GM19193 (cell line): ENCODE results near the gene RLF.
A peak's percentile ranks its signal among the peaks of the same experiment; 100 is the strongest.

Experiments used
- POLR2A ChIP-seq: IDR thresholded peaks from 4 replicates; pipeline ENCODE4 v1.6.1; 2011; ENCODE audit not compliant: insufficient read depth, insufficient read length; ENCODE audit errors: extremely low read depth

Gene RLF

GRCh38 chr1:40251456-40251855 lies 90.3 kb downstream of the RLF start:
- TF ChIP-seq POLR2A: no peak

GRCh38 chr1:40252601-40253000 lies 91.4 kb downstream of the RLF start:
- TF ChIP-seq POLR2A: no peak

GRCh38 chr1:40255231-40255630 lies 94.0 kb downstream of the RLF start:
- no peak for TF ChIP-seq POLR2A

DNA sequence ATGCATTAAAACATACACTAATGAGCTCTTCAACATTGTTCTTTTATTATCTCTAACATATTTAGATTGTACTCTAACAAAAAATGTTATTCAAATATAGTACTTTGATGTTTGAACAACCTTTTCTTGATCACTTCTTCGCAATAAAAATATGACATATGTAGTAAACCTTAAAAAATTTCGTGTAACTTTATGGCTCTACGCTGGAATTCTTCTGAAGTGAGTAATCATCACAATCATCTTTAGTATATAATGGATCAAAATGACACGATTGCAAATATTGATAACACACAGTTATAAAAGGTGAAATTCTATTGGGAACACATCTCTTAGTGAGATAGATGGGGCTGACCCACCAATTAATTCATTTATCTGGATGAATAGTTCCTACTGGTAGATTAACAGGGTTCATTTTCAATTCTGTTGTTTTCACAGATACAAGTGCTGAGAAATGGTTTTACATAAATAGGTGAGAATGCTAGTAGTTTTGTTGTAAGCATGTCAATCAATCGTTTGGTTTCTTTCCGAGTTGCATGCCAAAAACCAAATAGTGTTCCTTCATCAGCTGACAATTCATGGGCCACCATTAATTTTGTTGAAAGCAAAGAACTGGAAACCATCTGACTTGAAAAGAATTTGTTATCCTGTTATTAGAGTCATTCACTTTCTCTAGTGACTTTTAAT lies 95.4 kb downstream of the RLF start:
- TF ChIP-seq POLR2A: no peak

DNA sequence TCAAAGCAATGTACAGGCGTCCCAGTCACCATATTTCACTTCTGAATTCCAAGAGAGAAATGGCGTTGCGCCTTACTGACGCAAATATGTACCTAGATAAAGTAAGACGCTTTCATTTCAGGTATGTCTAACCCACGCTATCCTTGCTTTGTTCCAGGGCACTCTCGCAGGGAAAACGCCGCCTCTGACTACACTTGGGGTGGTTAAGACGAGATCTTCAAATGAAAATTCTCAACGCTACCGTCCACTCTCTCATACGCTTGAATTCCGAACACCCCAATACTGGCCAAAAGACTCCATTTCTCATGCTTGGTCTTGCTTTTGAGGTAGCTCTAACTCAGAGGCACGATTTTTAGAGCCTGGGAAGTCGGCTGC lies 96.1 kb downstream of the RLF start:
- no peak for TF ChIP-seq POLR2A

DNA sequence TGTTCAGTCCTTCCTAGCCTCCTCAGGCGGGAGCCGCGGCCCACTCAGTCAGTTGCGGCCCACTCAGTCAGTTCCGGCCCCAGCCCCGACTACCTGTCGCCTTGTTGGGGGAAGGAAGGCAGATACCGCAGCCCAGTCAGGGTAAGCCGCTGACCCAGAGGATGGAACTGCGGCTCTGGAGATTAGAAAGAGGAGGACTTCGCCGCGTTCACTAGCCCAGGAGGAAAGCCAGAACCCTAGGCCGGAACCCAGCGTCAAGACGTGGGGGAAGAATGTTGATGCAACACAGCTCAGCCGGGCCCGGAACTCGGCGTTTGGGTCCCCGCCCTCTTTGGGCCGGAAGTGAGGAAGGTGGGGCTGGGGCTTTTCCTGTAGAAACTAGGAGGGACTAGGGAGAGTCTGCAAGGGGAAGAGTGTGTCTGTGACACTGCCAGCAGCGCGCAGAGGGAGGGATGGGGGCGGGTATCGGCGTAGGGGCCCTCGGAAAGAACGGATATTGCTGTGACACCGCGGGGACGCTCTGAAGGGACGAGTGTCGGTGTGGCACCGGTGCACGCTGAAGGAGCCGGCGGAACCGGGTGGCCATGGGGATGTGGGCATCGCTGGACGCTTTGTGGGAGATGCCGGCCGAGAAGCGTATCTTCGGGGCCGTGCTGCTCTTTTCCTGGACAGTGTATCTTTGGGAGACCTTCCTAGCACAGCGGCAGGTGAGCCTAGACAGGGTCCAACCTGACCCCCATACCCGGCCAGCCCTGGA lies 96.7 kb downstream of the RLF start, which contains the start of gene ZMPSTE24:
Gene ZMPSTE24 (plus strand): TSS at position 549 of the 757 bp plus-strand sequence. CDS start 36 bp downstream, at position 585.
- peak; percentile 83 for TF ChIP-seq POLR2A

GRCh38 chr1:40258445-40258769 lies 97.2 kb downstream of the RLF start:
- no peak for TF ChIP-seq POLR2A

GRCh38 chr1:40264354-40264781 lies 103.2 kb downstream of the RLF start:
- no peak for TF ChIP-seq POLR2A

DNA sequence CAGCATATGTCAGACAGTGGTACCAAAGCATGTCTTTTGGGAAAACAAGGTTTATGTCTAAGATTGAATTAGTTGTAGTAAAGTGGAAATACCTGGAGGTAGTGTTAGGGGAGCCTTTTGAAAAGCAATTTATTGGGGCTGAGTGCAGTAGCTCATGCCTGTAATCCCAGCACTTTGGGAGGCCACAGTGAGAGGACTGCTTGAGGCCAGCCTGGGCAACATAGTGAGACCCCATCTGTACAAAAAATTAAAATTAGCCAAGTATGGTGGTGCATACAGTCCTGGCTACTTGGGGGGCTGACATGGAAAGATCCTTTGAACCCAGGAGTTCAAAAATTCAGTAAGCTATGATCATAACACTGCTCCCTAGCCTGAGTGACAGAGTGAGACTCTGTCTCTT lies 104.1 kb downstream of the RLF start:
- TF ChIP-seq POLR2A: no peak

DNA sequence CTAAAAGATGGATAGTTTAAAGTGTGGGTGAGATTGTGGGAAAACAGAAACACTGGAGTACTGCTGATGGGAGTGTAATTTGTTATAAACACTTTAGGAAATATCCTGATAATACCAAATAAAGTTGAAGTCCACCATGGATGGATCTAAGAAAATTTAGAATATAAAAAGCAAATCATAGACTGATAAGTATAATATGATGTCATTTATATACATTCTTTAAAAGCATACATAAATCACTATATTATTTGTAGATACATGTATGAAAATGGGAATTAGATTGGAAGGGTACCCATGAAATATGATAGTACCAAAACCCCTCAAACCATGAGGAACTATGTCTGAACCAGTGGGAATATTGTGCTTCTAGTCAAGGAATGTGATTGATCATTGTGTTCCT lies 104.7 kb downstream of the RLF start:
- TF ChIP-seq POLR2A: no peak

DNA sequence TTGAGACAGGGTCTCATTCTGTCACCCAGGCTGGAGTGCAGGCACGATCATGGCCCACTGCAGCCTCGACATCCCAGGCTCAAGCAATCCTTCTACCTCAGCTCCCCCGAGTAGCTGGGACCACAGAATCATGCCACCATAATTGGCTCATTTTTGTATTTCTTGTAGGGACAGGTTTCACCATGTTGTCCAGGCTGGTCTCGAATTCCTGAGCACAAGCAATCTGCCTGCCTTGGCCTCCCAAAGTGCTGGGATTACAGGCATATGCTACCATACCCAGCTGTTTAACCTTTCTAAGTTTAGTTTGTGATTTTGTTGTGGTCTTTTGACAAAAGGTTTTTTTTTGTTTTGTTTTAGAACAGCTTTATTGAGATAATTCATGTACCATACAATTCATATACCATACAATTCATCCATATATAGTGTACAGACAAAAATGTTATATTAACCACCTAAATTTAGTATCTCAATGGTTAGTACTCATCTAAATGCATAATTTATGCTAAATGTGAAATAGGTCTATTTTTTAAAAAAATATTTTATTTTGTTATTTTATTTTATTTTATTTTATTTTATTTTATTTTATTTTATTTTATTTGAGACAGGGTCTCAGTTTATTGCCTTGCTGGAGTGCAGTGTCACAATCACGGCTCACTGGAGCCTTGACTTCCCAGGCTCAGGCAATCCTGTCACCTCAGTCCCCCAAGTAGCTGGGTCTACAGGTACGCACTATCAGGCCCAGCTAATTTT lies 105.8 kb downstream of the RLF start:
- TF ChIP-seq POLR2A: no peak

GRCh38 chr1:40267767-40268187 lies 106.6 kb downstream of the RLF start:
- TF ChIP-seq POLR2A: no peak

GRCh38 chr1:40268211-40268610 lies 107.0 kb downstream of the RLF start:
- no peak for TF ChIP-seq POLR2A

DNA sequence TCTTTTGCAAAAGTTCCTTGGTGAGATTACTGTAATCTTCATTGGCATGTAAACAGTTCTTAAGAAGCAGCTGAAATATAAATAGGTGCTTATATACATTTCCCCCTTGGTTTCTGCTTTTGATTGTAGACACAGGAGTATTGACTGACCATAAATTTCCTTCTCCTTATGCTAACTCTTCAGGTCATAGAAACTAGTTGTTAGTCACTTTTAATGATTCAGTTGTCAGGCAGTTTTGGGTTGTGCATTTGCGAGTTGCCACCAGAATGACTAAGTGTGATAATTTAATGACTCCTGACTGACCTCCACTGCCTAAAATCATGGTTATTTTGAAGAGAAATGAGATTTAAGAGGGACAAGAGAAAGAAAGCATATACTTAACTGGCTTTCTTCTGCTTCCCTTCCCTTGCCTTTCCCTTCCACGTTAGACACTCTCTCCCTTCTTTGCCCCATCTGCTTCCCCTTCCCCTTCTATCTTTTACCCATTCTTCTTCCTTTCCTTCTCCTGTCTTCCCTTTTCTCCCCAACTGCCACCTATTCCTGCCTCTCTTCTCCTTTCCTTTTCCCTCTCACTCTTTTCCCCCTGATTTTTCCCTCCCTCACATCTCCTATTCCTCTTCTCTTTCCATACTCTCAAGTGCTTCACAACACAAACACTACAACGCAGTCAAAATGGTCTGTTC lies 109.1 kb downstream of the RLF start:
- no peak for TF ChIP-seq POLR2A

GRCh38 chr1:40272653-40273213 lies 111.5 kb downstream of the RLF start:
- no peak for TF ChIP-seq POLR2A
